Keratinocyte (primary cell): ENCODE measurements around the gene ZNF343. TPM values are rescaled to one million over a fixed set of nuclear protein-coding genes. Genes with fewer than 3 reads are reported as not detected.

Source experiments
- DNase-seq: peaks from one replicate; pipeline ENCODE4 v3.0.0-alpha.2; 2011; ENCODE audit warnings: low read depth, missing footprints, low spot score
- FAIRE-seq: peaks from 2 replicates; lab custom pipeline; 2011; peaks lifted over from hg19 to GRCh38; lab: Jason Lieb, UNC
- H2AFZ ChIP-seq: 2 replicates; pipeline ENCODE4 v1.6.0; 2012; ENCODE audit warnings: low read length, control low read depth, inconsistent platforms; ENCODE audit not compliant: control insufficient read depth
- H3K27ac ChIP-seq: 2 replicates; pipeline ENCODE4 v1.5.1; 2011; ENCODE audit warnings: low read length; ENCODE audit not compliant: control insufficient read depth, insufficient read depth
- H3K27me3 ChIP-seq: 3 replicates; pipeline ENCODE4 v1.6.0; 2011; ENCODE audit warnings: low read length; ENCODE audit not compliant: control insufficient read depth, insufficient read depth; ENCODE audit errors: extremely low read depth
- H3K36me3 ChIP-seq, 2 experiments: 2 replicates in 1 of 2; 3 replicates in 1 of 2; pipeline ENCODE4 v1.5.1; 2011; ENCODE audit warnings: low read length in 2 of 2, mild to moderate bottlenecking in 1 of 2; ENCODE audit not compliant: control insufficient read depth in 2 of 2, insufficient read depth in 2 of 2; ENCODE audit errors: extremely low read depth in 1 of 2
- H3K4me1 ChIP-seq: 3 replicates; pipeline ENCODE4 v1.5.1; 2011; ENCODE audit warnings: low read length; ENCODE audit not compliant: control insufficient read depth, insufficient read depth; ENCODE audit errors: extremely low read depth
- H3K4me2 ChIP-seq: 3 replicates; pipeline ENCODE4 v1.6.0; 2011; ENCODE audit warnings: low read depth, low read length; ENCODE audit not compliant: control insufficient read depth, insufficient read depth; ENCODE audit errors: extremely low read depth
- H3K4me3 ChIP-seq, 3 experiments: fragments of 200-600 bp in 1 of 3; sonication (generic) in 1 of 3; 2 replicates in 2 of 3; 3 replicates in 1 of 3; pipeline ENCODE4 v1.5.1; 2011 to 2016; ENCODE audit warnings: low read length in 3 of 3, mild to moderate bottlenecking in 3 of 3, control low read depth in 2 of 3, inconsistent platforms in 1 of 3, low read depth in 1 of 3, mixed read lengths in 1 of 3, mixed run types in 1 of 3, moderate library complexity in 1 of 3; ENCODE audit not compliant: control insufficient read depth in 2 of 3, insufficient read depth in 2 of 3; ENCODE audit errors: extremely low read depth in 1 of 3
- H3K79me2 ChIP-seq: 2 replicates; pipeline ENCODE4 v1.6.0; 2012; ENCODE audit warnings: low read length; ENCODE audit not compliant: control insufficient read depth, insufficient read depth
- H3K9ac ChIP-seq: 3 replicates; pipeline ENCODE4 v1.6.0; 2011; ENCODE audit warnings: low read length; ENCODE audit not compliant: control insufficient read depth, insufficient read depth; ENCODE audit errors: extremely low read depth
- H3K9me1 ChIP-seq: 3 replicates; pipeline ENCODE4 v1.6.0; 2011; ENCODE audit warnings: low read length; ENCODE audit not compliant: control insufficient read depth, insufficient read depth; ENCODE audit errors: extremely low read depth
- H3K9me3 ChIP-seq: 2 replicates; pipeline ENCODE4 v1.5.1; 2012; ENCODE audit warnings: low read depth, low read length; ENCODE audit not compliant: control insufficient read depth
- H4K20me1 ChIP-seq: 3 replicates; pipeline ENCODE4 v1.6.0; 2011; ENCODE audit warnings: low read length; ENCODE audit not compliant: control insufficient read depth, insufficient read depth; ENCODE audit errors: extremely low read depth
- CTCF ChIP-seq, 3 experiments: IDR thresholded peaks in 1 of 3; conservative IDR thresholded peaks in 1 of 3; optimal IDR thresholded peaks in 1 of 3; 2 replicates in 2 of 3; 3 replicates in 1 of 3; pipeline versions ENCODE3 to v1.5.1; 2011; ENCODE audit warnings: low read length in 3 of 3, mild to moderate bottlenecking in 3 of 3, moderate library complexity in 2 of 3, control low read depth in 1 of 3, inconsistent platforms in 1 of 3; ENCODE audit not compliant: insufficient read depth in 2 of 3; ENCODE audit errors: extremely low read depth in 1 of 3
- EZH2 ChIP-seq: IDR thresholded peaks from one replicate; pipeline ENCODE4 v1.6.1; 2012; ENCODE audit warnings: inconsistent platforms, mild to moderate bottlenecking, low read length, moderate library complexity
- dilution Hi-C: fragments of 300-500 bp; cut with MboI; formaldehyde crosslinking; loops from one replicate; pipeline ENCODE4 v1.7.0; 2020; ENCODE audit warnings: low sequenced_read_pairs; ENCODE audit not compliant: extremely low pct_ligation_motif_present
- polyA plus RNA-seq, 5 experiments: library from polyadenylated mRNA; depleted of rRNA in 3 of 5; stranded (reverse) in 3 of 5; stranded (forward) in 1 of 5; unstranded in 1 of 5; fragments of >200 nt; gene quantifications; 1 replicate in 1 of 5; 2 replicates in 3 of 5; 3 replicates in 1 of 5; pipeline versions ENCODE4 v1.2.1 to v1.2.3, GENCODE V29; 2011 to 2012; ENCODE audit warnings: missing spikeins in 2 of 5, low read depth in 1 of 5, low replicate concordance in 1 of 5

Gene ZNF343
- polyA plus RNA-seq, 1 donor (not counting 4 experiments of a cell fraction or from before 2014, with no cell fraction given), result 11.7 TPM

GRCh38 chr20:2469991-2470422 lies 38.7 kb downstream of the ZNF343 start:
- H3K4me3 ChIP-seq, result peak overlapping the region; percentile 75 to 94 (median 81)
- peaks cover 26% of the 10 kb centered on the region for H3K4me1 ChIP-seq
- peak overlapping the region; percentile 88 for H2AFZ ChIP-seq
- H3K9me3 ChIP-seq, result no peaks in the 10 kb centered on the region
- peak overlapping the region; percentile 91 for H3K4me2 ChIP-seq
- peaks cover 53% of the 10 kb centered on the region for H3K79me2 ChIP-seq
- peak overlapping the region; percentile 96 for H3K27ac ChIP-seq
- peak overlapping the region; percentile 99 for H3K9ac ChIP-seq
- dilution Hi-C loops, result no loop called here
- TF ChIP-seq EZH2, result no peak
- no peak for TF ChIP-seq CTCF (optimal IDR thresholded peaks at IDR 0.05 in 1 of 3, IDR thresholded peaks at IDR 0.05 in 1 of 3, conservative IDR thresholded peaks at IDR 0.05 in 1 of 3; ENCODE audit: extremely low read depth in 1 of 3, insufficient read depth in 2 of 3, low read length in 3 of 3)
- no peaks in the 10 kb centered on the region for H3K27me3 ChIP-seq
- peaks cover 19 to 31% of the 10 kb centered on the region in 2 experiments for H3K36me3 ChIP-seq
- DNase-seq, result no peak
- FAIRE-seq, result no peak
- H4K20me1 ChIP-seq, result peaks cover 25% of the 10 kb centered on the region
- H3K9me1 ChIP-seq, result no peaks in the 10 kb centered on the region

GRCh38 chr20:2468581-2469407 lies 39.9 kb downstream of the ZNF343 start:
- Histone ChIP-seq H3K36me3 (peaks cover 24 to 37% of the 10 kb centered on the region in 2 experiments), H3K27me3 (no peaks in the 10 kb centered on the region), H4K20me1 (peaks cover 31% of the 10 kb centered on the region), H3K4me2 (peak overlapping the region; percentile 91), H3K27ac (peak overlapping the region; percentile 47), H3K4me3 (peak overlapping the region; percentile 75 to 94 (median 81)), H3K4me1 (peaks cover 26% of the 10 kb centered on the region), H3K9ac (peak overlapping the region; percentile 99), H3K9me1 (no peaks in the 10 kb centered on the region), H3K79me2 (peaks cover 57% of the 10 kb centered on the region), H3K9me3 (no peaks in the 10 kb centered on the region), H2AFZ (no peak overlapping the region)
- no peak for FAIRE-seq
- no peak for DNase-seq
- dilution Hi-C loops, result no loop called here
- no peak for TF ChIP-seq CTCF (optimal IDR thresholded peaks at IDR 0.05 in 1 of 3, IDR thresholded peaks at IDR 0.05 in 1 of 3, conservative IDR thresholded peaks at IDR 0.05 in 1 of 3; ENCODE audit: extremely low read depth in 1 of 3, insufficient read depth in 2 of 3, low read length in 3 of 3)
- TF ChIP-seq EZH2, result no peak
